GM23338 (cell line): Measurements from ENCODE around the gene CASP3. TPM values are rescaled to one million over a fixed set of nuclear protein-coding genes. Genes with fewer than 3 reads are reported as not detected.
A peak's percentile ranks its signal among the peaks of the same experiment; 100 is the strongest.

Source experiments
- ATAC-seq: fragments of 200-7000 bp; cut with Tn5 transposase; 3 replicates; pipeline ENCODE4 v1.9.1; 2020
- DNase-seq: peaks from one replicate; pipeline ENCODE4 v3.0.0-alpha.2; 2015; ENCODE audit warnings: low spot score
- H2AFZ ChIP-seq: fragments of 200-600 bp; sonication (generic); 2 replicates; pipeline ENCODE4 v1.8.0; 2016; ENCODE audit warnings: antibody characterized with exemption, mild to moderate bottlenecking, moderate library complexity
- H3F3A ChIP-seq: fragments of 200-600 bp; sonication (generic); replicated peaks from 2 replicates; pipeline ENCODE4 v1.8.0; 2017; ENCODE audit warnings: antibody characterized with exemption, mixed run types, low read depth
- H3K27ac ChIP-seq: fragments of 200-600 bp; sonication (generic); 2 replicates; pipeline ENCODE4 v1.6.1; 2016; ENCODE audit warnings: low read depth
- H3K27me3 ChIP-seq: fragments of 200-600 bp; sonication (generic); 2 replicates; pipeline ENCODE4 v1.8.0; 2016; ENCODE audit warnings: mild to moderate bottlenecking, mixed run types, moderate library complexity; ENCODE audit not compliant: insufficient read depth
- H3K36me3 ChIP-seq: fragments of 200-600 bp; sonication (generic); 2 replicates; pipeline ENCODE4 v1.8.0; 2016; ENCODE audit warnings: mild to moderate bottlenecking; ENCODE audit not compliant: insufficient read depth
- H3K4me1 ChIP-seq: fragments of 200-600 bp; sonication (generic); 2 replicates; pipeline ENCODE4 v1.8.0; 2016; ENCODE audit warnings: mild to moderate bottlenecking, moderate library complexity; ENCODE audit not compliant: insufficient read depth
- H3K4me2 ChIP-seq: fragments of 200-600 bp; sonication (generic); 2 replicates; pipeline ENCODE4 v1.7.1; 2017; ENCODE audit warnings: mixed run types
- H3K4me3 ChIP-seq: fragments of 200-600 bp; sonication (generic); 2 replicates; pipeline ENCODE4 v1.6.1; 2016; ENCODE audit warnings: mixed run types
- H3K79me2 ChIP-seq: fragments of 200-600 bp; sonication (generic); replicated peaks from 2 replicates; pipeline ENCODE4 v1.8.0; 2017; ENCODE audit warnings: mild to moderate bottlenecking; ENCODE audit not compliant: insufficient read depth
- H3K9me2 ChIP-seq: fragments of 200-600 bp; sonication (generic); 2 replicates; pipeline ENCODE4 v1.8.0; 2017; ENCODE audit not compliant: insufficient read depth
- H4K20me1 ChIP-seq: fragments of 200-600 bp; sonication (generic); replicated peaks from 2 replicates; pipeline ENCODE4 v1.8.0; 2017; ENCODE audit warnings: mild to moderate bottlenecking; ENCODE audit not compliant: insufficient read depth
- H3K27ac Mint-ChIP-seq: 2 replicates; pipeline ENCODE4 v1.8.0; 2020; ENCODE audit warnings: inconsistent platforms, mild to moderate bottlenecking, moderate library complexity, mixed read lengths
- H3K27me3 Mint-ChIP-seq: 3 replicates; pipeline ENCODE4 v1.8.0; 2022; ENCODE audit warnings: low read depth, mild to moderate bottlenecking, moderate library complexity, mixed read lengths, inconsistent platforms; ENCODE audit not compliant: insufficient read depth, poor library complexity
- H3K36me3 Mint-ChIP-seq: 3 replicates; pipeline ENCODE4 v1.8.0; 2021; ENCODE audit warnings: low read depth, mild to moderate bottlenecking, inconsistent platforms, moderate library complexity, mixed read lengths
- H3K4me1 Mint-ChIP-seq: 3 replicates; pipeline ENCODE4 v1.8.0; 2020; ENCODE audit warnings: mild to moderate bottlenecking, inconsistent platforms, mixed read lengths
- H3K4me3 Mint-ChIP-seq: 3 replicates; pipeline ENCODE4 v1.8.0; 2021; ENCODE audit warnings: moderate library complexity, mild to moderate bottlenecking, inconsistent platforms, mixed read lengths
- H3K9me3 Mint-ChIP-seq: 3 replicates; pipeline ENCODE4 v1.8.0; 2020; ENCODE audit warnings: moderate library complexity, mild to moderate bottlenecking, inconsistent platforms, mixed read lengths
- CREB1 ChIP-seq: fragments of 250-450 bp; sonication (Bioruptor Pico); IDR thresholded peaks from 2 replicates; pipeline ENCODE4 v1.5.0; 2020; ENCODE audit warnings: low read depth, mild to moderate bottlenecking, moderate library complexity
- EZH2 ChIP-seq: fragments of 200-600 bp; sonication (generic); IDR thresholded peaks from one replicate; pipeline ENCODE4 v1.8.0; 2017; ENCODE audit warnings: antibody characterized with exemption, mild to moderate bottlenecking, low read depth; ENCODE audit not compliant: unreplicated experiment
- EZH2phosphoT487 ChIP-seq: fragments of 200-600 bp; sonication (generic); IDR thresholded peaks from one replicate; pipeline ENCODE4 v1.8.1; 2018; ENCODE audit warnings: antibody characterized with exemption; ENCODE audit not compliant: unreplicated experiment
- JUNB ChIP-seq: IDR thresholded peaks from one replicate; pipeline ENCODE4 v1.6.1; 2016; ENCODE audit warnings: antibody characterized with exemption; ENCODE audit not compliant: unreplicated experiment
- NANOG ChIP-seq: IDR thresholded peaks from 2 replicates; pipeline ENCODE4 v1.6.1; 2016; ENCODE audit warnings: antibody characterized with exemption, borderline replicate concordance
- POLR2AphosphoS5 ChIP-seq: IDR thresholded peaks from 2 replicates; pipeline ENCODE4 v1.6.1; 2016; ENCODE audit warnings: antibody characterized with exemption, low read depth
- STAT1 ChIP-seq: IDR thresholded peaks from one replicate; pipeline ENCODE4 v1.6.1; 2016; ENCODE audit warnings: antibody characterized with exemption; ENCODE audit not compliant: unreplicated experiment
- ZNF114 ChIP-seq: fragments of 250-450 bp; sonication (Bioruptor Pico); IDR thresholded peaks from 2 replicates; pipeline ENCODE4 v1.5.0; 2020; ENCODE audit warnings: mild to moderate bottlenecking, moderate library complexity
- ZNF331 ChIP-seq: fragments of 250-450 bp; sonication (Bioruptor Pico); IDR thresholded peaks from 2 replicates; pipeline ENCODE4 v1.5.0; 2020; ENCODE audit warnings: low read depth, mild to moderate bottlenecking, moderate library complexity
- polyA plus RNA-seq: library from polyadenylated mRNA; unstranded; fragments of >200 nt; fragmentation: Nextera tagmentation; extraction: Ambion mirVana; gene quantifications from 2 replicates; pipeline ENCODE4 v1.2.1, GENCODE V29; 2016
- total RNA-seq: library from RNA; depleted of rRNA; stranded (reverse); fragments of >200 nt; shearing (Covaris generic); gene quantifications from 2 replicates; pipeline ENCODE4 v1.2.3, GENCODE V29; 2014
- TF ChIP-seq, protein P1 (sequence below), 2 experiments: fragments of 200-600 bp in 1 of 2; sonication (generic) in 1 of 2; conservative IDR thresholded peaks; 2 replicates each; pipeline versions ENCODE4 v1.5.1 to v1.6.1; 2016 to 2017; ENCODE audit warnings: antibody characterized with exemption in 2 of 2, low read depth in 2 of 2, mild to moderate bottlenecking in 2 of 2, moderate library complexity in 1 of 2
- TF ChIP-seq, protein P2 (sequence below): fragments of 250-450 bp; sonication (Bioruptor Pico); IDR thresholded peaks from 2 replicates; pipeline ENCODE4 v1.5.0; 2020; ENCODE audit warnings: mild to moderate bottlenecking, moderate library complexity
- TF ChIP-seq, protein P3 (sequence below): IDR thresholded peaks from 2 replicates; pipeline ENCODE4 v1.6.1; 2016; ENCODE audit warnings: antibody characterized with exemption
- TF ChIP-seq, protein P4 (sequence below): IDR thresholded peaks from one replicate; pipeline ENCODE4 v1.6.1; 2018; ENCODE audit warnings: antibody characterized with exemption; ENCODE audit not compliant: unreplicated experiment

The CASP3 gene
- total and polyA plus RNA-seq, 2 experiments from 2014 or later: 50.5 to 84.4 TPM

DNA sequence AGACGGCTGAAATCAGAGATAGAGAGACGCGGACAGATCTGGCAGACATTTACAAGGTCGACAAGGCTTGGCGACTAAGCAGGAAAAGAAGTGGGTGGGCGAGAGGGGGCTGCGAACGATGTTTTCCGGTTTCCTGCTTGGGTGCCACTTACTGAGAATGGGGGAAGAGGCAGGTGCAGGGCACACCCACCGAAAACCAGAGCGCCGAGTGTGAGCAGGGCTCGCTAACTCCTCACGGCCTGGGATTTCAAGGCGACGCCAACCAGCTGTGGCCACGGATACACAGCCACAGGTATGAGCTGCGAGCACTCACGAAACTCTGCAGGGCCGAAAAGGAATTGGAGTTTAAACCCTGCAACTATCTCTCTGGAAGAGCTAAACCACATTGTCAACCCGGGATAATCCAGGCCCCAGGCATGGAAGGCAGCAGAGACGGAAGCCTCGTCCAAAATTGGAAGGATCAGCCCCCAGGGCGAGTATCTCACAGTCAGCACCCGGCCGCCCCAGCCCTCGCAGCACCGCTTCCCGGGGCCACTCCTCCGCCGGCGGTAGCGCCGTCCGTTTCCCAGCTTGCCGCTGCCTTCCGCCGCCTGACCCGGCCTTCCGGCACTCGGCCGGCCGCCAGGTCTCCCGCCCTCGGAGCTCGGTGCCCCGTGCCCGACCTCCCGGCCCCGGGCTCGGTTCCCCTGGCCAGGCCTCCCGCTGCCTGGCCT lies 778 bp downstream of the CASP3 start:
- no peaks in the 10 kb centered on the region; the same call in 2 of the 3 replicates for H3K9me3 Mint-ChIP-seq
- peaks cover 59% of the 10 kb centered on the region for H3K4me1 Mint-ChIP-seq
- H4K20me1 ChIP-seq: peaks cover 28% of the 10 kb centered on the region
- H3K27me3 ChIP-seq: no peaks in the 10 kb centered on the region
- H3F3A ChIP-seq: no peaks in the 10 kb centered on the region
- peaks cover 8% of the 10 kb centered on the region for H3K27me3 Mint-ChIP-seq
- peaks cover 28% of the 10 kb centered on the region for H3K36me3 Mint-ChIP-seq
- ATAC-seq (peak; percentile 18), DNase-seq (peak; percentile 54)
- peak overlapping the region; percentile 84 for H3K27ac ChIP-seq
- no peaks in the 10 kb centered on the region for H3K9me2 ChIP-seq
- H3K4me3 Mint-ChIP-seq: peak overlapping the region; percentile 84
- no peaks in the 10 kb centered on the region for H3K36me3 ChIP-seq
- TF ChIP-seq ZNF114: no peak
- TF ChIP-seq, protein P1, sequence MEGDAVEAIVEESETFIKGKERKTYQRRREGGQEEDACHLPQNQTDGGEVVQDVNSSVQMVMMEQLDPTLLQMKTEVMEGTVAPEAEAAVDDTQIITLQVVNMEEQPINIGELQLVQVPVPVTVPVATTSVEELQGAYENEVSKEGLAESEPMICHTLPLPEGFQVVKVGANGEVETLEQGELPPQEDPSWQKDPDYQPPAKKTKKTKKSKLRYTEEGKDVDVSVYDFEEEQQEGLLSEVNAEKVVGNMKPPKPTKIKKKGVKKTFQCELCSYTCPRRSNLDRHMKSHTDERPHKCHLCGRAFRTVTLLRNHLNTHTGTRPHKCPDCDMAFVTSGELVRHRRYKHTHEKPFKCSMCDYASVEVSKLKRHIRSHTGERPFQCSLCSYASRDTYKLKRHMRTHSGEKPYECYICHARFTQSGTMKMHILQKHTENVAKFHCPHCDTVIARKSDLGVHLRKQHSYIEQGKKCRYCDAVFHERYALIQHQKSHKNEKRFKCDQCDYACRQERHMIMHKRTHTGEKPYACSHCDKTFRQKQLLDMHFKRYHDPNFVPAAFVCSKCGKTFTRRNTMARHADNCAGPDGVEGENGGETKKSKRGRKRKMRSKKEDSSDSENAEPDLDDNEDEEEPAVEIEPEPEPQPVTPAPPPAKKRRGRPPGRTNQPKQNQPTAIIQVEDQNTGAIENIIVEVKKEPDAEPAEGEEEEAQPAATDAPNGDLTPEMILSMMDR (conservative IDR thresholded peaks at IDR 0.05; ENCODE audit: low read depth in 2 of 2): no peak
- no peak for TF ChIP-seq NANOG
- no peak for TF ChIP-seq EZH2phosphoT487
- no peak for TF ChIP-seq CREB1
- TF ChIP-seq EZH2: no peak
- TF ChIP-seq, protein P2, sequence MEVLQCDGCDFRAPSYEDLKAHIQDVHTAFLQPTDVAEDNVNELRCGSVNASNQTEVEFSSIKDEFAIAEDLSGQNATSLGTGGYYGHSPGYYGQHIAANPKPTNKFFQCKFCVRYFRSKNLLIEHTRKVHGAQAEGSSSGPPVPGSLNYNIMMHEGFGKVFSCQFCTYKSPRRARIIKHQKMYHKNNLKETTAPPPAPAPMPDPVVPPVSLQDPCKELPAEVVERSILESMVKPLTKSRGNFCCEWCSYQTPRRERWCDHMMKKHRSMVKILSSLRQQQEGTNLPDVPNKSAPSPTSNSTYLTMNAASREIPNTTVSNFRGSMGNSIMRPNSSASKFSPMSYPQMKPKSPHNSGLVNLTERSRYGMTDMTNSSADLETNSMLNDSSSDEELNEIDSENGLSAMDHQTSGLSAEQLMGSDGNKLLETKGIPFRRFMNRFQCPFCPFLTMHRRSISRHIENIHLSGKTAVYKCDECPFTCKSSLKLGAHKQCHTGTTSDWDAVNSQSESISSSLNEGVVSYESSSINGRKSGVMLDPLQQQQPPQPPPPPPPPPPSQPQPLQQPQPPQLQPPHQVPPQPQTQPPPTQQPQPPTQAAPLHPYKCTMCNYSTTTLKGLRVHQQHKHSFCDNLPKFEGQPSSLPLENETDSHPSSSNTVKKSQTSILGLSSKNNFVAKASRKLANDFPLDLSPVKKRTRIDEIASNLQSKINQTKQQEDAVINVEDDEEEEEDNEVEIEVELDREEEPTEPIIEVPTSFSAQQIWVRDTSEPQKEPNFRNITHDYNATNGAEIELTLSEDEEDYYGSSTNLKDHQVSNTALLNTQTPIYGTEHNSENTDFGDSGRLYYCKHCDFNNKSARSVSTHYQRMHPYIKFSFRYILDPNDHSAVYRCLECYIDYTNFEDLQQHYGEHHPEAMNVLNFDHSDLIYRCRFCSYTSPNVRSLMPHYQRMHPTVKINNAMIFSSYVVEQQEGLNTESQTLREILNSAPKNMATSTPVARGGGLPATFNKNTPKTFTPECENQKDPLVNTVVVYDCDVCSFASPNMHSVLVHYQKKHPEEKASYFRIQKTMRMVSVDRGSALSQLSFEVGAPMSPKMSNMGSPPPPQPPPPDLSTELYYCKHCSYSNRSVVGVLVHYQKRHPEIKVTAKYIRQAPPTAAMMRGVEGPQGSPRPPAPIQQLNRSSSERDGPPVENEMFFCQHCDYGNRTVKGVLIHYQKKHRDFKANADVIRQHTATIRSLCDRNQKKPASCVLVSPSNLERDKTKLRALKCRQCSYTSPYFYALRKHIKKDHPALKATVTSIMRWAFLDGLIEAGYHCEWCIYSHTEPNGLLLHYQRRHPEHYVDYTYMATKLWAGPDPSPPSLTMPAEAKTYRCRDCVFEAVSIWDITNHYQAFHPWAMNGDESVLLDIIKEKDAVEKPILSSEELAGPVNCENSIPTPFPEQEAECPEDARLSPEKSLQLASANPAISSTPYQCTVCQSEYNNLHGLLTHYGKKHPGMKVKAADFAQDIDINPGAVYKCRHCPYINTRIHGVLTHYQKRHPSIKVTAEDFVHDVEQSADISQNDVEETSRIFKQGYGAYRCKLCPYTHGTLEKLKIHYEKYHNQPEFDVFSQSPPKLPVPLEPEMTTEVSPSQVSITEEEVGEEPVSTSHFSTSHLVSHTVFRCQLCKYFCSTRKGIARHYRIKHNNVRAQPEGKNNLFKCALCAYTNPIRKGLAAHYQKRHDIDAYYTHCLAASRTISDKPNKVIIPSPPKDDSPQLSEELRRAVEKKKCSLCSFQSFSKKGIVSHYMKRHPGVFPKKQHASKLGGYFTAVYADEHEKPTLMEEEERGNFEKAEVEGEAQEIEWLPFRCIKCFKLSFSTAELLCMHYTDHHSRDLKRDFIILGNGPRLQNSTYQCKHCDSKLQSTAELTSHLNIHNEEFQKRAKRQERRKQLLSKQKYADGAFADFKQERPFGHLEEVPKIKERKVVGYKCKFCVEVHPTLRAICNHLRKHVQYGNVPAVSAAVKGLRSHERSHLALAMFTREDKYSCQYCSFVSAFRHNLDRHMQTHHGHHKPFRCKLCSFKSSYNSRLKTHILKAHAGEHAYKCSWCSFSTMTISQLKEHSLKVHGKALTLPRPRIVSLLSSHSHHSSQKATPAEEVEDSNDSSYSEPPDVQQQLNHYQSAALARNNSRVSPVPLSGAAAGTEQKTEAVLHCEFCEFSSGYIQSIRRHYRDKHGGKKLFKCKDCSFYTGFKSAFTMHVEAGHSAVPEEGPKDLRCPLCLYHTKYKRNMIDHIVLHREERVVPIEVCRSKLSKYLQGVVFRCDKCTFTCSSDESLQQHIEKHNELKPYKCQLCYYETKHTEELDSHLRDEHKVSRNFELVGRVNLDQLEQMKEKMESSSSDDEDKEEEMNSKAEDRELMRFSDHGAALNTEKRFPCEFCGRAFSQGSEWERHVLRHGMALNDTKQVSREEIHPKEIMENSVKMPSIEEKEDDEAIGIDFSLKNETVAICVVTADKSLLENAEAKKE (CRISPR knock-in tag): no peak
- TF ChIP-seq POLR2AphosphoS5: no peak
- no peak for TF ChIP-seq ZNF331
- TF ChIP-seq STAT1: no peak
- TF ChIP-seq, protein P3, sequence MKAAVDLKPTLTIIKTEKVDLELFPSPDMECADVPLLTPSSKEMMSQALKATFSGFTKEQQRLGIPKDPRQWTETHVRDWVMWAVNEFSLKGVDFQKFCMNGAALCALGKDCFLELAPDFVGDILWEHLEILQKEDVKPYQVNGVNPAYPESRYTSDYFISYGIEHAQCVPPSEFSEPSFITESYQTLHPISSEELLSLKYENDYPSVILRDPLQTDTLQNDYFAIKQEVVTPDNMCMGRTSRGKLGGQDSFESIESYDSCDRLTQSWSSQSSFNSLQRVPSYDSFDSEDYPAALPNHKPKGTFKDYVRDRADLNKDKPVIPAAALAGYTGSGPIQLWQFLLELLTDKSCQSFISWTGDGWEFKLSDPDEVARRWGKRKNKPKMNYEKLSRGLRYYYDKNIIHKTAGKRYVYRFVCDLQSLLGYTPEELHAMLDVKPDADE: no peak
- no peak for TF ChIP-seq JUNB
- TF ChIP-seq, protein P4, sequence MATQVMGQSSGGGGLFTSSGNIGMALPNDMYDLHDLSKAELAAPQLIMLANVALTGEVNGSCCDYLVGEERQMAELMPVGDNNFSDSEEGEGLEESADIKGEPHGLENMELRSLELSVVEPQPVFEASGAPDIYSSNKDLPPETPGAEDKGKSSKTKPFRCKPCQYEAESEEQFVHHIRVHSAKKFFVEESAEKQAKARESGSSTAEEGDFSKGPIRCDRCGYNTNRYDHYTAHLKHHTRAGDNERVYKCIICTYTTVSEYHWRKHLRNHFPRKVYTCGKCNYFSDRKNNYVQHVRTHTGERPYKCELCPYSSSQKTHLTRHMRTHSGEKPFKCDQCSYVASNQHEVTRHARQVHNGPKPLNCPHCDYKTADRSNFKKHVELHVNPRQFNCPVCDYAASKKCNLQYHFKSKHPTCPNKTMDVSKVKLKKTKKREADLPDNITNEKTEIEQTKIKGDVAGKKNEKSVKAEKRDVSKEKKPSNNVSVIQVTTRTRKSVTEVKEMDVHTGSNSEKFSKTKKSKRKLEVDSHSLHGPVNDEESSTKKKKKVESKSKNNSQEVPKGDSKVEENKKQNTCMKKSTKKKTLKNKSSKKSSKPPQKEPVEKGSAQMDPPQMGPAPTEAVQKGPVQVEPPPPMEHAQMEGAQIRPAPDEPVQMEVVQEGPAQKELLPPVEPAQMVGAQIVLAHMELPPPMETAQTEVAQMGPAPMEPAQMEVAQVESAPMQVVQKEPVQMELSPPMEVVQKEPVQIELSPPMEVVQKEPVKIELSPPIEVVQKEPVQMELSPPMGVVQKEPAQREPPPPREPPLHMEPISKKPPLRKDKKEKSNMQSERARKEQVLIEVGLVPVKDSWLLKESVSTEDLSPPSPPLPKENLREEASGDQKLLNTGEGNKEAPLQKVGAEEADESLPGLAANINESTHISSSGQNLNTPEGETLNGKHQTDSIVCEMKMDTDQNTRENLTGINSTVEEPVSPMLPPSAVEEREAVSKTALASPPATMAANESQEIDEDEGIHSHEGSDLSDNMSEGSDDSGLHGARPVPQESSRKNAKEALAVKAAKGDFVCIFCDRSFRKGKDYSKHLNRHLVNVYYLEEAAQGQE: no peak
- peak overlapping the region; percentile 82 for H3K4me3 ChIP-seq
- H3K4me1 ChIP-seq: peaks cover 68% of the 10 kb centered on the region
- peaks cover 56% of the 10 kb centered on the region for H3K79me2 ChIP-seq
- H2AFZ ChIP-seq: no peak overlapping the region
- peak overlapping the region; percentile 82 for H3K27ac Mint-ChIP-seq
- H3K4me2 ChIP-seq: peak overlapping the region; percentile 94
